Lower leg skin (tissue), 4 donors: ENCODE measurements around the gene DUSP6. TPM values are rescaled to one million over a fixed set of nuclear protein-coding genes. Genes with fewer than 3 reads are reported as not detected.

Experiments used
- DNase-seq, 2 donors: peaks; one replicate each; pipeline ENCODE4 v3.0.0-alpha.2; 2019; ENCODE audit warnings: low spot score in 2 of 2
- H3K4me3 ChIP-seq: fragments of 200-600 bp; sonication (generic); 2 replicates; pipeline ENCODE4 v1.5.1; 2017; ENCODE audit warnings: mild to moderate bottlenecking, low read depth; ENCODE audit not compliant: poor library complexity, severe bottlenecking
- POLR2A ChIP-seq, 2 donors: fragments of 450-650 bp; IDR thresholded peaks; one replicate each; pipeline ENCODE4 v1.6.1; 2016 to 2017; ENCODE audit warnings: antibody characterized with exemption in 2 of 2, mild to moderate bottlenecking in 1 of 2, moderate library complexity in 1 of 2
- WGBS, 2 donors: methylation state at CpG; one replicate each; pipeline ENCODE4 v1.1.5; 2018; 5-methylcytosine and 5-hydroxymethylcytosine counted together
- intact Hi-C: fragments of 100-400 bp; cut with DNase I; formaldehyde crosslinking; loops from one replicate; pipeline ENCODE4 v1.15.0; 2023; ENCODE audit warnings: low total_unique reads
- total RNA-seq, 4 donors: library from RNA; depleted of rRNA; stranded (reverse); fragments of >200 nt; gene quantifications; one replicate each; pipeline ENCODE4 v1.1.0, GENCODE V29; 2016
- TF ChIP-seq, protein P1 (sequence below), 3 donors: fragments of 450-650 bp; IDR thresholded peaks; one replicate each; pipeline ENCODE4 v1.5.1; 2016; ENCODE audit warnings: antibody characterized with exemption in 3 of 3, mild to moderate bottlenecking in 3 of 3, moderate library complexity in 2 of 3

The DUSP6 gene
- total RNA-seq, 4 donors from 2014 or later: 29.6 to 57.5 (median 41.9) TPM

DNA sequence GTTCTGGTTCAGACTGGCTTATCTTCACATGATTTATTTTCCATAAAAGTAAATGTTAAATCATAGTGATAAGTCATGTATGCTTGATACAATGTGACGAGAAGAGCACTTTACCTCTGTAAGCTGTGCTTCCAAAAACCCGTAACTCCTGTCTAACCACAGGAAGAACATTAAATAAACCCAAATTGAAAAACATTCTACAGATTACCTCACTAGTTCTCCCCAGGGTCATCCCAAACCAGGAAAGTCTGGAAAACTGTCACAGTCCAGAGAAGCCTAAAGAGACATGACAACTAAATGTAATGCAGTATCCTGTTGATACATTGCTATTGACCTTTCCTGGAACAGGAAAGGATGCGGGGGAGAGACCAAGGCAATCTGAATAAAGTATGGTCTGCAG is 32.5 kb upstream of the DUSP6 start:
- no peak for DNase-seq
- H3K4me3 ChIP-seq: no peak overlapping the region
- intact Hi-C loops: no loop called here
- TF ChIP-seq, protein P1, sequence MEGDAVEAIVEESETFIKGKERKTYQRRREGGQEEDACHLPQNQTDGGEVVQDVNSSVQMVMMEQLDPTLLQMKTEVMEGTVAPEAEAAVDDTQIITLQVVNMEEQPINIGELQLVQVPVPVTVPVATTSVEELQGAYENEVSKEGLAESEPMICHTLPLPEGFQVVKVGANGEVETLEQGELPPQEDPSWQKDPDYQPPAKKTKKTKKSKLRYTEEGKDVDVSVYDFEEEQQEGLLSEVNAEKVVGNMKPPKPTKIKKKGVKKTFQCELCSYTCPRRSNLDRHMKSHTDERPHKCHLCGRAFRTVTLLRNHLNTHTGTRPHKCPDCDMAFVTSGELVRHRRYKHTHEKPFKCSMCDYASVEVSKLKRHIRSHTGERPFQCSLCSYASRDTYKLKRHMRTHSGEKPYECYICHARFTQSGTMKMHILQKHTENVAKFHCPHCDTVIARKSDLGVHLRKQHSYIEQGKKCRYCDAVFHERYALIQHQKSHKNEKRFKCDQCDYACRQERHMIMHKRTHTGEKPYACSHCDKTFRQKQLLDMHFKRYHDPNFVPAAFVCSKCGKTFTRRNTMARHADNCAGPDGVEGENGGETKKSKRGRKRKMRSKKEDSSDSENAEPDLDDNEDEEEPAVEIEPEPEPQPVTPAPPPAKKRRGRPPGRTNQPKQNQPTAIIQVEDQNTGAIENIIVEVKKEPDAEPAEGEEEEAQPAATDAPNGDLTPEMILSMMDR (IDR thresholded peaks at IDR 0.05): no peak
- no peak for TF ChIP-seq POLR2A (IDR thresholded peaks at IDR 0.05)
- 24 to 52% methylated on average over 3 of the region's 3 CpGs for WGBS, 2 donors

DNA sequence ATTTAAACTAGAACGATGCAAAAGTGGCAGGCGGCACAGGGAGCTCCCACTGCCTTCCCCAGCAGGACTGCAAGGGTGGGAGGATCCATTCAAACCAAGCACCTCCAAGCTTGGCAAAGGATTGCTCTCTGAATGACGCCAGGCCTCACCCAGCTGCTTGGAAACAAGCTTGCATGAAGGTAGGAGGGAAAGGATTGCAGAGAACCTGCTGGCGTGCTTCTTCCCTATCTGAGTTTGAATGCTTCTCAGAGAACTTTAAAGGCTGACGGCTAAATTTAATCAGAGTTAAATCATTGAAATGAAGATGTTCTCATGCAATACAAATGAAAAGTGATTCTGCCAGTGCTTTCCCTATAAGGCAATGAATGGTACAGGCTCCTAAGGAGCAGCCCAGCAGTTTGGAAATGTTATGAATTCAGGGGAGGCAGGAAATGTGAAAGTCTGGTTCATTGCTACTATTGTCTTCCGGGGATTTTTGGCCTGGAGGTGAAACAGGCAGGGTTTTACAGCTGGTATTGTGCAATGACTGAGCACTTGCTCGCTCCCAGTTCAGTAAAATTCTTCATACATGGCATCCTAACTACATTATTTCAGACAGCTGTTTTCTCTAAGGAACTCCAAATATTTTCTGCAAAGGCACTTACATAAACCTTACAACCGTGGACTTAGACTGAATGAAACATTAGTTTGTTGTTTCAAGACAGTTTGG is 31.9 kb upstream of the DUSP6 start:
- peak in 1 of 2 donors; percentile 57 for DNase-seq
- H3K4me3 ChIP-seq: no peak overlapping the region
- WGBS, 2 donors: 12 to 21% methylated on average over 8 of the region's 8 CpGs

DNA sequence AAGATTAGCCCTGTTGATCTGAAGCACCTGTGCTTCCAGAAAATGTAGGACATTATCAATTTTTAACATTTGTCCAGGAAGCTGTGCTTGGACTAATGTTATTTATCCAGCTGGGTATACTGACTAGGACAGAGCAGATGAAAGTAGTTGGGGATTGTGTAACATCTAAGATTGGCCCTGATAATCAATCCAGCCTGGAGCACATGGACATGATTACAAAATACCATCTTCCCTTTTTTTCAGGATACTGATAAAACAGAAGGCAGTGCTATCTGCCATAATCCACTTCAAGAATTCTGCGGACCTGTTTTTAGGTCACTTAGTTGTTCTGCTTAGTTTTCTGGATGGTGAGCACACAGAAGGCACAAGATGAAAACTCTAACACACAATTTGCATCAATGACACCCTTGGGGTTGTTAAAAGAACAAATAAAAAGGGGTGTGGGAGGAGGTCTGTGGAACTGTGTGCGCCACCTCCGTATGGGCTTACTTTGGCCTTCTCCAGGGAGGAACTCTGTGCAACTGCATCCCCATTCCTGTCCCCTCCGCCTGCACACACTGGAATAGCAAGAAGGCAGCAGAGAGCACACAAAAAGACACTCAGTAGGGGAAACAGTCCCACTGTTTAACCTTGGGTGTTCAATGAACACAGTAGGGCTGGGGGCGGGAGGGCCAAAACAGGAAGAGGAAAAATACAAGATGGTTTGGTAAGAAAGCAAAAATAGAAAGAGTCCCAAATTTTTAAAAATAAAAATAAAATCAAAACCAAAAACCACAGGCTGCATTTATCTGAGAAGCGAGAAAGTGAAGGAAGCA is 31.1 kb upstream of the DUSP6 start:
- WGBS, 2 donors: 42 to 44% methylated on average over 6 of the region's 6 CpGs
- intact Hi-C loops: no loop called here
- H3K4me3 ChIP-seq: no peak overlapping the region
- no peak for TF ChIP-seq POLR2A (IDR thresholded peaks at IDR 0.05)
- TF ChIP-seq, protein P1 (IDR thresholded peaks at IDR 0.05): no peak
- DNase-seq: no peak

More for the DNA sequence above, 31.9 kb upstream of the DUSP6 start:
- TF ChIP-seq POLR2A (IDR thresholded peaks at IDR 0.05): no peak
- TF ChIP-seq, protein P1 (IDR thresholded peaks at IDR 0.05): no peak
- intact Hi-C loops: no loop called here

DNA sequence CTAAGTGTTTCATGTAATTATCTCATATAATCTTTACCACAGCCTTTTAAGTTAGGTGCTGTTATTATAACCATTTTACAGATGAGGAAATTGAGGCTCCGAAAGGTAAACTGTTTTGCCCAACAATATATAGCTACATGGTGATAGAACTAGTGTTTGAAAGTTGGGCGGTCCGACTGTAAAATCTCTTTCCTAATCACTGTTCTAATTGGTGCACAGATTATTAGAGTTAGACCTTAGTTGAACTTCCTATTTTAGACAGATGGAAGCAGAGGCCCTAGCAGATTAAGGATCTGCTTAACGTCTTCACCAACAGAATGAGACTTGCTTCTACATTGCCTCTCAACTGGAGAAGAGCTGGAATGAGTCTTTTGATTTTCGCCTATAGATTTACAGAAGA is 30.0 kb upstream of the DUSP6 start:
- 69 to 82% methylated on average over 5 of the region's 5 CpGs for WGBS, 2 donors
- intact Hi-C loops: no loop called here
- DNase-seq: no peak
- TF ChIP-seq POLR2A (IDR thresholded peaks at IDR 0.05): no peak
- TF ChIP-seq, protein P1 (IDR thresholded peaks at IDR 0.05): no peak
- no peak overlapping the region for H3K4me3 ChIP-seq

DNA sequence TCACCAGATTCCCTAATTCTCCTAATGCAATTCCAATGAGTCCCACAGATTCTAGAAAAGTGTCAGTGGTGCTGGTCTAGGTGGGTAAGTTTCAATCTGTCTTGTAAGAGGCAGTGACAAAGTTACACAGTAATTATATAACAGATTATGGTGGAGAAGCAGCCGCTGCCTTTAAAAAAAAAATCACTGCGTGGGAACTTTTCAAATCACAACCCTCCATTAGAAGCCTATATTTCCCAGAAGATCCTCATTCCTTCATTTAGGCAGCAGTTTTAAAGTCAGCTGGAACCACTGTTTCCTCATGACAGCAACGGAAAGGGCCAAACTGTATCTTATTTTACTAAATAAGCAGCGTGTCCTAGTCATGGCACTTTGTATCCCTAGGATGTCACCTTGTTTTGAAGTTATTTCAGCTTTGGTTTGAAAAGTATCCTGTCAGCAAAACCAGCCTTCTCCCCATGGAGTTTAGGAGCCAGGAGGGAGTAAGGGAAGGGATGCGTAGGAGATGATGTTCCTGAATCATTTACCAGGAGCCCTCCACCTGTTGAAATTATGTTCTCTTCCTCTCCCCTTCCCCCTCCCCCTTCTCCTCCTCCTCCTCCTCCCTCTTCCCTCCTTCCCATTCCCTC is 27.7 kb upstream of the DUSP6 start:
- 92 to 93% methylated on average over 5 of the region's 5 CpGs for WGBS, 2 donors
- H3K4me3 ChIP-seq: no peak overlapping the region
- intact Hi-C loops: no loop called here

More for the DNA sequence above, 27.7 kb upstream of the DUSP6 start:
- TF ChIP-seq POLR2A (IDR thresholded peaks at IDR 0.05): no peak
- TF ChIP-seq, protein P1 (IDR thresholded peaks at IDR 0.05): no peak
- no peak for DNase-seq
